Thymus (tissue), 11 donors: ENCODE results near the gene C17orf50. TPM values are rescaled to one million over a fixed set of nuclear protein-coding genes. Genes with fewer than 3 reads are reported as not detected.
A peak's percentile ranks its signal among the peaks of the same experiment; 100 is the strongest.

ENCODE experiments used
- DNase-seq, 9 donors: peaks; one replicate each; pipeline ENCODE4 v3.0.0-alpha.2; 2013; ENCODE audit warnings: low spot score in 9 of 9, low read depth in 6 of 9, missing footprints in 1 of 9
- H3K27ac ChIP-seq, 2 donors: one replicate each; pipeline ENCODE4 v1.5.1; 2013; ENCODE audit warnings: control low read depth in 1 of 2, low read depth in 1 of 2, low read length in 1 of 2, mild to moderate bottlenecking in 1 of 2, moderate library complexity in 1 of 2
- H3K27me3 ChIP-seq, 2 donors: one replicate each; pipeline ENCODE4 v1.5.1; 2013; ENCODE audit warnings: low read length in 1 of 2; ENCODE audit not compliant: control insufficient read depth in 2 of 2, insufficient read depth in 1 of 2
- H3K36me3 ChIP-seq, 2 donors: one replicate each; pipeline ENCODE4 v1.5.1; 2013; ENCODE audit warnings: low read length in 1 of 2, mild to moderate bottlenecking in 1 of 2, moderate library complexity in 1 of 2; ENCODE audit not compliant: control insufficient read depth in 2 of 2, insufficient read depth in 2 of 2
- H3K4me1 ChIP-seq, 2 donors: one replicate each; pipeline ENCODE4 v1.5.1; 2013; ENCODE audit warnings: low read length in 2 of 2; ENCODE audit not compliant: control insufficient read depth in 2 of 2, insufficient read depth in 2 of 2
- H3K4me3 ChIP-seq, 2 donors: one replicate each; pipeline ENCODE4 v1.5.1; 2013; ENCODE audit warnings: low read length in 2 of 2, control low read depth in 1 of 2, mild to moderate bottlenecking in 1 of 2
- H3K9me3 ChIP-seq, 2 donors: one replicate each; pipeline ENCODE4 v1.5.1; 2013; ENCODE audit warnings: low read length in 1 of 2, mild to moderate bottlenecking in 1 of 2; ENCODE audit not compliant: control insufficient read depth in 2 of 2, insufficient read depth in 1 of 2
- WGBS: extraction: QIAGEN DNeasy Blood & Tissue Kit; methylation state at CpG from one replicate; pipeline ENCODE4 v1.1.7; 2013; 5-methylcytosine and 5-hydroxymethylcytosine counted together
- polyA plus RNA-seq: library from polyadenylated mRNA; stranded (reverse); fragments of 200-250 nt; gene quantifications from one replicate; pipeline ENCODE4 v1.2.3, GENCODE V29; 2013
- total RNA-seq: library from RNA; stranded (reverse); fragments of 120-200 nt; gene quantifications from one replicate; pipeline ENCODE4 v1.2.4, GENCODE V29; 2013
- donor health status: healthy.

C17orf50 gene
- total and polyA plus RNA-seq, 2 donors, result 0.09 to 0.14 TPM

DNA sequence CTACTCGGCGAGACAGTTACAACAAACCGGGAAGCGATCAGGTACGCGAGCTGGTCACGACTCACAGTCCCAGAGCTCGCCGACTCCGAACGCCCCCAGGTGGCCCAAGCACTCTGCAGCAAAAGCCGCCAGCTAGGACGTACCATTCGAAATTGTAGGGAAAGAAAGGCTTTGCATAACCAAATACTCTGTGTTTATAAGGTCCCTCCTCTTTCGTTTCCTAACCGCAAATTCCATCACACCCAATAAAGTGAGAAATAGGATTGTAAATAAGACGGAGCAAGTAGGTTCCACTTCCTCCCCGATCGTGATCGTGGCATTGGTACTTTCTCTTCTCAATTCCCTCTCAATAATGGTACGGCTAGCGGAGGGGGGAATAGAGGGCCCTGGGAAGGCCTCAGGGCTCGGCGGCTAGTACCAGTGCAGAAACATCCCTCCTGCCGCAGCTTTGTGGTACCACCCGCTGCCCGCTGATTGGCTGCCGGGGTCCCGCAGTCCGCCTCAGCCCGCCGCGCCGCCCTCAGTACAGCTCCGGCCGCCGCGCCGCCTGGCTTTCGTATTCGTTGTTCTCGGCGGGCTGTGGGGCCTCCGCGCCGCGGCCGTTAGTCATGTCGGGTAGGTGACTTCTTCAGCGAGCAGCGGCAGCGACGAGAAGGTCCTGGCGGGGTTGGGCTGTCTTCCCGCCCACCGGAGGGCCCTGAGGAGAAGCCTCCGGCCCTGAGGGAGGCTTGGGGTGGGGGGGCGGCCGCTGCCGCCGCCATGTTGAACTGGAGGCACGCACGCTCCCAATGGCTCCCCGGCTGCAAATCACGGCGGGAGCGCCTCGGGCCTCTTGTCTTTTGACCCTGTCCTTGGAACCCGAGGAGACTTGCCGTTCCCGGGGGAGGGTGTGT lies 48.5 kb downstream of the C17orf50 start, which contains the start of gene TAF15:
TAF15 (plus strand) TSS at position 523 of the 893 bp plus-strand sequence; CDS start at position 609, 86 bp downstream.
- under 1% methylated on average over 71 of the region's 71 CpGs for WGBS
- Histone ChIP-seq H3K36me3 (peaks cover 0 to 4% of the 10 kb centered on the region in 2 donors), H3K4me3 (peak within 1 kb of the TSS; percentile 81 to 98), H3K4me1 (peaks cover 17 to 31% of the 10 kb centered on the region in 2 donors), H3K9me3 (peaks cover 0 to 3% of the 10 kb centered on the region in 2 donors), H3K27ac (peak within 1 kb of the TSS; percentile 98 to 99), H3K27me3 (no peaks in the 10 kb centered on the region)
- peak; percentile 90 to 99 (median 96) for DNase-seq

DNA sequence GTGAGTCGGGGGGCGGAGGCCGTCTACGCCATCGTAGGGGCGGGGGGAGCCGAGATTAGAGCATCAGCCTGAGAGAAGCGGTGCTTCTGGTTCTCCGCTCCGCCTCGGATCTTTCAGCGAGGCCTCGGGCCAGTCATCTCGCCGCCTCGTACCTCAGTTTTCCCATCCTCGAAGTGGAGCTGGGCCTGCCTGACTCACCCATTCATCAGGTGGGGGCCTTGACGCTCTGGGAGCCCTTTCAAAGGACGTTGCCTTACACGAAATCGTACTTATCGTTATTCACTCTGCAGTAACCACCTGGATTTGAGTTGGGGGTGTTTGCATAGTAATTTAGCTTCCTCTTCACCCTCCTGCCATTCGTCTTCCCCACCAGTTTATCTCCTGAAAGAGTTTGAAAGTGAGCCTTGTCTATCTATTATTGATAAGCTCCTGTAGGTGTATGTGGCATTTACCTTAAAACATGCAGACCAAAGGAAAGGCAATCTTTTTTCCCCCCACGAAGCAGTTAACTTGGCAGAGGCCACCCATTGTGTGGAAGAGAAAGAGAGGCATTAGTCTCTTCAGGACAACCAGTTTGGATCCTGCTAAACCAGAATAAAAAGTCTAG lies 49.3 kb downstream of the C17orf50 start:
- Histone ChIP-seq H3K27me3 (no peaks in the 10 kb centered on the region), H3K36me3 (peaks cover 3 to 6% of the 10 kb centered on the region in 2 donors), H3K9me3 (peaks cover 0 to 3% of the 10 kb centered on the region in 2 donors), H3K27ac (peak overlapping the region; percentile 98 to 99), H3K4me3 (peak overlapping the region; percentile 81 to 98), H3K4me1 (peaks cover 16 to 29% of the 10 kb centered on the region in 2 donors)
- WGBS, result under 1% methylated on average over 24 of the region's 24 CpGs
- peak in 4 of 9 donors; percentile 17 to 40 (median 28) for DNase-seq

DNA sequence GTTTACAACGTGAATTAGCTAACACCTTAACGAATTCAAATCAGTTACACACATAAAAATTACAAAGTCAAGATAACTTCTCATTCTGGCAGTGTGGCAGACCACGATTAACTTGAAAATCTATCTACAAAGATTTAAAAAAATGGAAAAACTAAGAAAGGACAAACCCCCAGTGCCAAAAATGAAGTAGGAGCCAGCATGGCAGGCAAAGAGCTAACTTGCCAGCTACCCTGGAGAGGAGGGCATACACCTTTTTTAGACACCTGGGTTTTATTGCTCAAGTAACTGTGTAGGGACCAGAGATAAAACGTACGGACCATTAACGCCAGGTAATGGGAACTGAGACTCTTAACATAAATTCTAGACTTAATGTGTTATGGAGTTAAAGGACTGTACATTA lies 51.1 kb downstream of the C17orf50 start:
- Histone ChIP-seq H3K27me3 (no peaks in the 10 kb centered on the region), H3K36me3 (peaks cover 7 to 15% of the 10 kb centered on the region in 2 donors), H3K27ac (no peak overlapping the region), H3K9me3 (peaks cover 0 to 3% of the 10 kb centered on the region in 2 donors), H3K4me1 (peaks cover 10 to 23% of the 10 kb centered on the region in 2 donors), H3K4me3 (no peak overlapping the region)
- WGBS, result 91% methylated on average over 6 of the region's 6 CpGs
- DNase-seq, result no peak

GRCh38 chr17:35812456-35812855 lies 51.8 kb downstream of the C17orf50 start:
- Histone ChIP-seq H3K36me3 (peaks cover 11 to 18% of the 10 kb centered on the region in 2 donors), H3K27me3 (no peaks in the 10 kb centered on the region), H3K9me3 (peaks cover 0 to 3% of the 10 kb centered on the region in 2 donors), H3K4me1 (peaks cover 10 to 21% of the 10 kb centered on the region in 2 donors), H3K27ac (no peak overlapping the region), H3K4me3 (no peak overlapping the region)
- 94% methylated on average over 5 of the region's 5 CpGs for WGBS
- no peak for DNase-seq

Other genes starting within 250 kb of the C17orf50 start
- gene SLFN12L, start 223.2 kb upstream of the C17orf50 start, total RNA-seq, result 3.7 TPM
- 1.2 TPM for gene SLFN12L, start 223.2 kb upstream of the C17orf50 start, polyA plus RNA-seq
- 0.19 TPM for gene SLFN14, start 200.1 kb upstream of the C17orf50 start, total RNA-seq
- 0.02 TPM for gene SLFN14, start 200.1 kb upstream of the C17orf50 start, polyA plus RNA-seq
- gene PEX12, start 182.3 kb upstream of the C17orf50 start, total RNA-seq, result 5.0 TPM
- 4.8 TPM for gene PEX12, start 182.3 kb upstream of the C17orf50 start, polyA plus RNA-seq
- gene AP2B1, start 173.6 kb upstream of the C17orf50 start, total RNA-seq, result 34.7 TPM
- 39.1 TPM for gene AP2B1, start 173.6 kb upstream of the C17orf50 start, polyA plus RNA-seq
- gene RASL10B, start 29.2 kb upstream of the C17orf50 start, total RNA-seq, result 0.76 TPM
- 0.80 TPM for gene RASL10B, start 29.2 kb upstream of the C17orf50 start, polyA plus RNA-seq
- not detected for gene GAS2L2, start 7.6 kb upstream of the C17orf50 start, total RNA-seq
- 0.21 TPM for gene GAS2L2, start 7.6 kb upstream of the C17orf50 start, polyA plus RNA-seq
- 1.1 TPM for gene MMP28, start 34.8 kb downstream of the C17orf50 start, total RNA-seq
- 4.7 TPM for gene MMP28, start 34.8 kb downstream of the C17orf50 start, polyA plus RNA-seq
- gene TAF15, start 48.6 kb downstream of the C17orf50 start, total RNA-seq, result 26.1 TPM
- gene TAF15, start 48.6 kb downstream of the C17orf50 start, polyA plus RNA-seq, result 95.9 TPM
- gene HEATR9, start 108.0 kb downstream of the C17orf50 start, total RNA-seq, result 0.05 TPM
- gene HEATR9, start 108.0 kb downstream of the C17orf50 start, polyA plus RNA-seq, result 0.82 TPM
- gene CCL5, start 119.5 kb downstream of the C17orf50 start, total RNA-seq, result 26.7 TPM
- 27.4 TPM for gene CCL5, start 119.5 kb downstream of the C17orf50 start, polyA plus RNA-seq
- 5.7 TPM for gene RDM1, start 169.9 kb downstream of the C17orf50 start, total RNA-seq
- 1.1 TPM for gene RDM1, start 169.9 kb downstream of the C17orf50 start, polyA plus RNA-seq
- not detected for gene LYZL6, start 182.8 kb downstream of the C17orf50 start, total RNA-seq
- gene LYZL6, start 182.8 kb downstream of the C17orf50 start, polyA plus RNA-seq, result 0.11 TPM
- gene CCL16, start 220.6 kb downstream of the C17orf50 start, total RNA-seq, result 0.09 TPM
- gene CCL16, start 220.6 kb downstream of the C17orf50 start, polyA plus RNA-seq, result 0.46 TPM
- gene CCL14, start 225.8 kb downstream of the C17orf50 start, total RNA-seq, result 4.1 TPM
- gene CCL14, start 225.8 kb downstream of the C17orf50 start, polyA plus RNA-seq, result 94.2 TPM
- not detected for gene CCL15, start 240.7 kb downstream of the C17orf50 start, total RNA-seq
- gene CCL15, start 240.7 kb downstream of the C17orf50 start, polyA plus RNA-seq, result 0.73 TPM